Astrocyte (in vitro differentiated cells and primary cell): ENCODE measurements around the gene PIP4K2B. TPM values are rescaled to one million over a fixed set of nuclear protein-coding genes. Genes with fewer than 3 reads are reported as not detected.

Experiments used
- DNase-seq: peaks from one replicate; pipeline ENCODE4 v3.0.0-alpha.2; 2010; ENCODE audit warnings: low read depth
- FAIRE-seq: peaks from 2 replicates; lab custom pipeline; 2011; peaks lifted over from hg19 to GRCh38; lab: Jason Lieb, UNC
- H2AFZ ChIP-seq: 2 replicates; pipeline ENCODE4 v1.6.0; 2012; ENCODE audit warnings: low read depth, low read length, inconsistent platforms
- H3K27ac ChIP-seq: 2 replicates; pipeline ENCODE4 v1.5.1; 2011; ENCODE audit warnings: low read depth, low read length, inconsistent platforms
- H3K27me3 ChIP-seq: 2 replicates; pipeline ENCODE4 v1.6.0; 2011; ENCODE audit warnings: low read length, inconsistent platforms; ENCODE audit not compliant: insufficient read depth
- H3K36me3 ChIP-seq: 2 replicates; pipeline ENCODE4 v1.5.1; 2011; ENCODE audit warnings: low read length, inconsistent platforms; ENCODE audit not compliant: insufficient read depth
- H3K4me1 ChIP-seq: 2 replicates; pipeline ENCODE4 v1.5.1; 2011; ENCODE audit warnings: low read length, inconsistent platforms; ENCODE audit not compliant: insufficient read depth
- H3K4me2 ChIP-seq: 2 replicates; pipeline ENCODE4 v1.6.0; 2012; ENCODE audit warnings: low read length, inconsistent platforms
- H3K4me3 ChIP-seq: 2 replicates; pipeline ENCODE4 v1.5.1; 2011; ENCODE audit warnings: low read depth, mild to moderate bottlenecking, low read length, inconsistent platforms; ENCODE audit not compliant: insufficient read depth
- H3K79me2 ChIP-seq: 2 replicates; pipeline ENCODE4 v1.6.0; 2012; ENCODE audit warnings: mild to moderate bottlenecking, low read length, inconsistent platforms; ENCODE audit not compliant: insufficient read depth
- H3K9ac ChIP-seq: 2 replicates; pipeline ENCODE4 v1.6.0; 2012; ENCODE audit warnings: mild to moderate bottlenecking, low read length, inconsistent platforms
- H3K9me3 ChIP-seq: 2 replicates; pipeline ENCODE4 v1.5.1; 2012; ENCODE audit warnings: low read depth, mild to moderate bottlenecking, low read length, inconsistent platforms; ENCODE audit not compliant: insufficient read depth
- H4K20me1 ChIP-seq: 2 replicates; pipeline ENCODE4 v1.6.0; 2012; ENCODE audit warnings: low read length, inconsistent platforms; ENCODE audit not compliant: insufficient read depth
- H3K27ac Mint-ChIP-seq: one replicate; pipeline ENCODE4 v1.8.0; 2021; ENCODE audit warnings: mild to moderate bottlenecking, mixed read lengths; ENCODE audit not compliant: unreplicated experiment
- H3K27me3 Mint-ChIP-seq: one replicate; pipeline ENCODE4 v1.8.0; 2021; ENCODE audit warnings: low read depth, mixed read lengths; ENCODE audit not compliant: unreplicated experiment
- H3K36me3 Mint-ChIP-seq: one replicate; pipeline ENCODE4 v1.8.0; 2021; ENCODE audit warnings: low read depth, mixed read lengths; ENCODE audit not compliant: unreplicated experiment
- H3K4me1 Mint-ChIP-seq: one replicate; pipeline ENCODE4 v1.8.0; 2021; ENCODE audit warnings: low read depth, mixed read lengths; ENCODE audit not compliant: unreplicated experiment
- H3K4me3 Mint-ChIP-seq: one replicate; pipeline ENCODE4 v1.8.0; 2021; ENCODE audit warnings: mild to moderate bottlenecking, moderate library complexity, mixed read lengths; ENCODE audit not compliant: unreplicated experiment
- H3K9me3 Mint-ChIP-seq: one replicate; pipeline ENCODE4 v1.8.0; 2021; ENCODE audit warnings: mild to moderate bottlenecking, mixed read lengths; ENCODE audit not compliant: unreplicated experiment
- EZH2 ChIP-seq: IDR thresholded peaks from 2 replicates; pipeline ENCODE4 v1.6.1; 2012; ENCODE audit warnings: mild to moderate bottlenecking, low read length, inconsistent platforms; ENCODE audit not compliant: insufficient read depth
- total RNA-seq: library from RNA; stranded (reverse); gene quantifications from 2 replicates; pipeline ENCODE4 v1.2.1, GENCODE V29; 2021
- TF ChIP-seq, protein P1 (sequence below): IDR thresholded peaks from 2 replicates; pipeline ENCODE4 v1.5.1; 2011; ENCODE audit warnings: low read depth, mild to moderate bottlenecking, inconsistent platforms, low read length, moderate library complexity; ENCODE audit not compliant: insufficient read depth

PIP4K2B gene
- total RNA-seq, 1 donor from 2014 or later: 58.2 TPM

- peak overlapping the region; percentile 72 for H3K27ac Mint-ChIP-seq
- no peak for FAIRE-seq
Measured at GRCh38 chr17:38777641-38778250, 21.6 kb downstream of the PIP4K2B start.

GRCh38 chr17:38773258-38773657 lies 26.1 kb downstream of the PIP4K2B start:
- Histone ChIP-seq H4K20me1 (peaks cover 23% of the 10 kb centered on the region), H3K79me2 (no peaks in the 10 kb centered on the region), H3K27ac (no peak overlapping the region), H3K4me3 (no peak overlapping the region), H2AFZ (no peak overlapping the region), H3K36me3 (peaks cover 46% of the 10 kb centered on the region), H3K27me3 (no peaks in the 10 kb centered on the region), H3K4me1 (no peaks in the 10 kb centered on the region), H3K9me3 (no peaks in the 10 kb centered on the region), H3K9ac (no peak overlapping the region), H3K4me2 (no peak overlapping the region)
- Mint-ChIP-seq H3K27ac (no peak overlapping the region), H3K9me3 (no peaks in the 10 kb centered on the region), H3K27me3 (no peaks in the 10 kb centered on the region), H3K4me3 (no peak overlapping the region), H3K4me1 (peaks cover 5% of the 10 kb centered on the region), H3K36me3 (peaks cover 30% of the 10 kb centered on the region)
- no peak for DNase-seq
- no peak for TF ChIP-seq EZH2
- TF ChIP-seq, protein P1, sequence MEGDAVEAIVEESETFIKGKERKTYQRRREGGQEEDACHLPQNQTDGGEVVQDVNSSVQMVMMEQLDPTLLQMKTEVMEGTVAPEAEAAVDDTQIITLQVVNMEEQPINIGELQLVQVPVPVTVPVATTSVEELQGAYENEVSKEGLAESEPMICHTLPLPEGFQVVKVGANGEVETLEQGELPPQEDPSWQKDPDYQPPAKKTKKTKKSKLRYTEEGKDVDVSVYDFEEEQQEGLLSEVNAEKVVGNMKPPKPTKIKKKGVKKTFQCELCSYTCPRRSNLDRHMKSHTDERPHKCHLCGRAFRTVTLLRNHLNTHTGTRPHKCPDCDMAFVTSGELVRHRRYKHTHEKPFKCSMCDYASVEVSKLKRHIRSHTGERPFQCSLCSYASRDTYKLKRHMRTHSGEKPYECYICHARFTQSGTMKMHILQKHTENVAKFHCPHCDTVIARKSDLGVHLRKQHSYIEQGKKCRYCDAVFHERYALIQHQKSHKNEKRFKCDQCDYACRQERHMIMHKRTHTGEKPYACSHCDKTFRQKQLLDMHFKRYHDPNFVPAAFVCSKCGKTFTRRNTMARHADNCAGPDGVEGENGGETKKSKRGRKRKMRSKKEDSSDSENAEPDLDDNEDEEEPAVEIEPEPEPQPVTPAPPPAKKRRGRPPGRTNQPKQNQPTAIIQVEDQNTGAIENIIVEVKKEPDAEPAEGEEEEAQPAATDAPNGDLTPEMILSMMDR: no peak
- no peak for FAIRE-seq

More at GRCh38 chr17:38777641-38778250, 21.6 kb downstream of the PIP4K2B start:
- H3K27me3 Mint-ChIP-seq: no peaks in the 10 kb centered on the region
- Histone ChIP-seq H3K9ac (no peak overlapping the region), H3K36me3 (peaks cover 51% of the 10 kb centered on the region), H3K4me2 (no peak overlapping the region), H3K79me2 (no peaks in the 10 kb centered on the region), H3K9me3 (no peaks in the 10 kb centered on the region), H3K4me1 (no peaks in the 10 kb centered on the region), H4K20me1 (peaks cover 22% of the 10 kb centered on the region), H3K27me3 (no peaks in the 10 kb centered on the region), H2AFZ (no peak overlapping the region), H3K4me3 (no peak overlapping the region), H3K27ac (peak overlapping the region; percentile 41)
- no peaks in the 10 kb centered on the region for H3K9me3 Mint-ChIP-seq
- H3K4me3 Mint-ChIP-seq: no peak overlapping the region
- DNase-seq: no peak
- no peak for TF ChIP-seq EZH2
- TF ChIP-seq, protein P1: no peak
- peaks cover 5% of the 10 kb centered on the region for H3K4me1 Mint-ChIP-seq
- H3K36me3 Mint-ChIP-seq: peaks cover 26% of the 10 kb centered on the region

DNA sequence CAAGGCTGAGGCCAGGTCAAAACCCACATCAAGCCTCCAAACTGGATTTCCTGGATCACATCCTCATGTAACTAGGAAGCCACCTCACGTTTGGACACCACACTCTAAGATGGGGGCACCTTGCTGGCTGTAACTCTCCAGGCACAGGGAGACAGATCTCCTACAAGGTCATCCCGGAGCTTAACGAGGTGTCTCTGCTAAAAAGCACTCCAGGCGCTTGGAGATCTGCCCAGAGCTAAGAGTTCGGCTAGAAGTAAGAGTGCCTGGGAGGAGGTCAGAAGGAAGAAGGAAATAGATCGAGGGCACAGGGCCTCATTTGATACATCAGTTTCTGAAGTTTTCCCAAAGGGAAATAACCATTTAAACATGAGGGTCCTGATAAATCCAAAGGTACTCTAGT lies 30.9 kb downstream of the PIP4K2B start:
- Histone ChIP-seq H3K9ac (no peak overlapping the region), H3K79me2 (peaks cover 3% of the 10 kb centered on the region), H3K27me3 (no peaks in the 10 kb centered on the region), H4K20me1 (peaks cover 42% of the 10 kb centered on the region), H3K27ac (no peak overlapping the region), H3K36me3 (peaks cover 53% of the 10 kb centered on the region), H2AFZ (no peak overlapping the region), H3K9me3 (no peaks in the 10 kb centered on the region), H3K4me3 (no peak overlapping the region), H3K4me1 (no peaks in the 10 kb centered on the region), H3K4me2 (no peak overlapping the region)
- peaks cover 35% of the 10 kb centered on the region for H3K36me3 Mint-ChIP-seq
- TF ChIP-seq, protein P1: no peak
- no peak for TF ChIP-seq EZH2
- no peak overlapping the region for H3K4me3 Mint-ChIP-seq
- DNase-seq (no peak), FAIRE-seq (no peak)
- no peaks in the 10 kb centered on the region for H3K27me3 Mint-ChIP-seq
- peaks cover 5% of the 10 kb centered on the region for H3K4me1 Mint-ChIP-seq
- no peaks in the 10 kb centered on the region for H3K9me3 Mint-ChIP-seq
- no peak overlapping the region for H3K27ac Mint-ChIP-seq
